Stimulated activated CD8-positive, alpha-beta memory T cell treated with anti-CD3 and anti-CD28 coated beads, Interleukin-7, amount 100 ng/mL, for 1 hour (primary cell): ENCODE data around the gene GNPAT.

Experiments
- DNase-seq, 2 donors: peaks; one replicate each; pipeline ENCODE4 v3.0.0-alpha.2; 2020; ENCODE audit warnings: low read depth in 2 of 2

GNPAT gene

GRCh38 chr1:231242516-231243198, 1.6 kb downstream of the GNPAT start:
- no peak for DNase-seq

DNA sequence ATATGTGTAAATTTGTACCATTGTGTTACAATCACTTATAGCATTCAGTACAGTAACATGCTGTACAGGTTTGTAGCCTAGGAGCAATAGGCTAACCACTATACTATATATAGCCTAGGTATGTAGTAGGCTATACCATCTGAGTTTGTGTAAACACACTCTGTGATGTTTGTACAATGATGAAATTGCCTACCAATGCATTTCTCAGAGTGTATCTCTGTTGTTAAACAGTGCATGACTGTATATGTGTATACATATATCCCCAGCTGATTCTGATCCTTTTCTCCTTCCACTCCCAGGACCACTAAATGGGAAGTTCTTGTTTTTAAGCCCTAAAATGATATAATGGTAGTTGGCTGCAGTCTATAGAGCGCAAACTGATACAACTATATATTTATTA, 7.8 kb downstream of the GNPAT start:
- no peak for DNase-seq

DNA sequence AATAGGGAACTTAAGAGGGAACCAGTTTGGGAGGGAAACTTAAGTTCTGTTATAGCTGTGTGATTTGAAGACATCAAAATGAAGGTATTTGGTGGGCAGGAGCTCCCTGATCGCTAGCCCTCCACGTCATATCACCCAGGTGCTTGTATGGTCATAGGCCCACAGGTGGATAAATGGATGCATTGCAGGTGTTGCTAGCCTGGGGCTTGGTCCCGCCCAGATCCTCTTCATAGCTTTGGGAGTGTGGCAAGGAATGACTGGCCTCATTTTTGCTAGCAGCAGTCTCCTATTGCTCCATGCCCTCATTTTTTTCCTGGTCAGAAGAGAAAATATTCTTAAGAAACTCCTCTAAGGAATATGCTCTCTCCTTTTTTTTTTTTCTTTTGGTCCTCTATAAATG, 11.3 kb downstream of the GNPAT start:
- DNase-seq, result no peak

GRCh38 chr1:231260351-231260750, 19.3 kb downstream of the GNPAT start:
- DNase-seq, result no peak

- no peak for DNase-seq
These were observed 23.6 kb downstream of the GNPAT start for GRCh38 chr1:231264642-231265041.

GRCh38 chr1:231265379-231265778, 24.4 kb downstream of the GNPAT start:
- no peak for DNase-seq

DNA sequence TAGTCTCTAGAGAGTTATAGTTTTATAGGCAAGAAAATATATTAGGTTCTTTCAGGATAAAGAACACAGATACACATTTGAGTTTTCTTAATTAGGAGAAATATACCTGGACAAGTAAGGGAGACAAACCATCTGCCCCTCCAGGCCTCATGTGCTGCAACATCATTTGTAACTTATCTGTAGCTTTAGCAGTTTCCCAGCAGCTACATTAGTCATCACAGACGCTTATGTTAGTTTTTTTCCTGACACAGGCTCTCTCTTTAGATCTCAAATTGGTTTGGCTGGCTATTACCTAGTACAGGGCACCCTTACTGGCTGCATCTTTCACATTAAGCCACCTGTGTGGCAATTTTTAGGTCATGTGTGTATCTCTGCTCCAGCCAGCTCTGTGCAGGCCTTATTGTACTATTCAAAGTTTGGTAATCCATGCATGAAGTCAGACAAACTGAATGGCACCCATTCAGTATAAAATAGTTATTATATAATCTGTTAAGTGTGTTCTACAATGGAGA, 25.9 kb downstream of the GNPAT start:
- DNase-seq, result no peak

- DNase-seq, result no peak
These were observed 31.2 kb downstream of the GNPAT start for GRCh38 chr1:231272173-231272572.

DNA sequence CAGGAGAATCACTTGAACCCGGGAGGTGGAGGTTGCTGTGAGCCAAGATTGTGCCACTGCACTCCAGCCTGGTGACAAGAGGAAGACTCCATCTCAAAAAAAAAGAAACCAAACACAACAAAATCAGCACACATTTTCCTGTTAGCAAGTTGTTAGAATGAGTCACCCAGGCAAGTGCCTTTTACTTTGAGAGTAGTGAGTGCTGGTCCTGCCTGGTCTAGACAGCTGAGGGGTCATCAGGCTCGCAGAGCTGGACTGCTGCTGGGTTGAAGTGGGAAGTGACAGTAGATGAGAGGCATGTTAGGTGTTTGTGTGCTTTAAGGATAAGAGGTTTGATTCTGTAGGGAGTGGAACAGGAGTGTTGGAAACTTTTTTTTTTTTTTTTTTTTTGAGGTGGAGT, 31.9 kb downstream of the GNPAT start:
- DNase-seq, result no peak

DNA sequence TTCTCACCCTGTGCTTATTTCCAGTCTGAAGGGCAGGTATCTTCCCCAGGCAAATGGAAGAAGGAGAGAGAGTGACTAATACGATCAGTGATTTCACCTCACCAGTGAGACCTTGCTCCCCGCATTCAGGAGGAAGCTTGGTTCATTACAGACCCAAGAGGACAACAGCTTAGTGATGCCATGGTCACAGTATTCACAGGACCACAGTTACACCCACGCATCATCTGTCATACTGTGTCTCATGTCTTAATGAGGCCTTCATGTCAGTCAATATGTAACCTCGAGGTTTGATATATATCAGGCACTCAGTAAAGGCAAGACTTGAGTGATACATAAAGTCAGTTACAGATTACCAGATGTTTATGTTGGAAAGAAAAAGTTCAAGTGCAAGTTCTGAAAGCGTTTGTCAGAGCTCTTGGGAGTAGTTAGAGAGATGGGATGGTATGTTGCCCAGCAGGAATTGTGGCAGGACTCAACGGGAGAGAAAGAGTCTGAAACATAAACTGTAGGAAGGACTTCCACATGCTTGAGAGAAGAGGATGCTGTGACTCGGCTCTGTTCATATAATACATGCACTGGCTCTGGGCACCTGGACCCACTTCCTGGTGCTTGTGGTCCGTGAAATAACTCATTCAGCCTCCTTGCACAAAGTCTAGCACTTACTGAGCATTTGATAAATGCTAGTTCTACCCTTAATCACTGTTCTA, 33.3 kb downstream of the GNPAT start:
- DNase-seq, result no peak

GRCh38 chr1:231278100-231278790, 37.2 kb downstream of the GNPAT start:
- DNase-seq, result no peak

GRCh38 chr1:231279081-231279480, 38.1 kb downstream of the GNPAT start:
- no peak for DNase-seq

DNA sequence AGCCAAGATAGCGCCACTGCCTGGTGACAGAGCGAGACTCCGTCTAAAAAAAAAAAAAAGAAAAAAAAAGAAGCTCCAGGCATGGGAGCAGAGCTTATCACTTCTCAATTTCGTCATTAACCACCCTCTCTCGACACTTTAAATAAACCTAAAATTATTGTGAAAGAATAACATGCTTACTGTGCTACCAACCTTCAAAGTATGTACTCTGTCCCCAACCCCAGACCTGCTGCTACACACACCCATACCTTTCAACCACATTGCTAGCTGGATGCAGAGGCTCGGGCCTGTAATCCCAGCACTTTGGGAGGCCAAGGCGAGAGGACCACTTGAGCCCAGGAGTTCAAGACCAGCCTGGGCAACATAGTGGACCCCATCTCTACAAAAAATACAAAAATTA, 38.7 kb downstream of the GNPAT start:
- DNase-seq, result no peak

DNA sequence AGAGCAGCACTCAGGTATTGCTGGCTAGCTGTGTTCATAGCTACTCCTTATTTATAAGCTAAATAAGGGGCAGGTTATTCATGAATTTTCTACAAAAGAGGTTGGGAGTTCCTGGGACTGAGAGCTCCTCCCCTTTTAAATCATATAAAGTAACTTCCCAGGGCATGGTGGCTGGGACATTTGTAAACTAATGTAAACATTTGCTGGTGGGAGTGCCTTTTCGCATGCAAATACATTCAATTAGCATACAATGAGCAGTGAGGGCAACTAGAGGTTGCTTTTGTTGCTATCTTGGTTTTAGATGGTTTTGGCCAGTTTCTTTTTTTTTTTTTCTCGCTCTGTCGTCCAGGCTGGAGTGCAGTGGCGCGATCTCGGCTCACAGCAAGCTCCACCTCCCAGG, 43.4 kb downstream of the GNPAT start:
- DNase-seq, result no peak

- DNase-seq, result no peak
These were observed 45.6 kb downstream of the GNPAT start for GRCh38 chr1:231286603-231287002.

DNA sequence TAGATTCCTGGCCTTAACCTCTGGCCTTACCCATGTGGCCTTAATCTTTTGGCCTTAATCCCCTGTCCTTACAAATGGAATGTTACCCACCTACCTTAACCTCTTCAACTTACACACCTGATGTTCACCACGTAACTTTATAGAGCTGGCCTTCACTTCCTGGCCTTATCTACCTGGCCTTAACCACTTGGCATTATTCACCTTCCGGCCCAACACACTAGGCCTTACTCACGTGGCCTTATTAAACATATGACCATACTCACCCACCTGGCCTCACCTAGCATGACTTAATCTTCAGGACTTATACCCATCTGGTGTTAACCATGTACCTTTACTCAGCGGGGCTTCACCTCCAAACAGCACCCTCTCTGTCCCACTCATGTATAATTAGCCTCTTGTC, 54.9 kb downstream of the GNPAT start:
- no peak for DNase-seq

- DNase-seq, result no peak
These were observed 61.0 kb downstream of the GNPAT start for GRCh38 chr1:231301990-231302389.

DNA sequence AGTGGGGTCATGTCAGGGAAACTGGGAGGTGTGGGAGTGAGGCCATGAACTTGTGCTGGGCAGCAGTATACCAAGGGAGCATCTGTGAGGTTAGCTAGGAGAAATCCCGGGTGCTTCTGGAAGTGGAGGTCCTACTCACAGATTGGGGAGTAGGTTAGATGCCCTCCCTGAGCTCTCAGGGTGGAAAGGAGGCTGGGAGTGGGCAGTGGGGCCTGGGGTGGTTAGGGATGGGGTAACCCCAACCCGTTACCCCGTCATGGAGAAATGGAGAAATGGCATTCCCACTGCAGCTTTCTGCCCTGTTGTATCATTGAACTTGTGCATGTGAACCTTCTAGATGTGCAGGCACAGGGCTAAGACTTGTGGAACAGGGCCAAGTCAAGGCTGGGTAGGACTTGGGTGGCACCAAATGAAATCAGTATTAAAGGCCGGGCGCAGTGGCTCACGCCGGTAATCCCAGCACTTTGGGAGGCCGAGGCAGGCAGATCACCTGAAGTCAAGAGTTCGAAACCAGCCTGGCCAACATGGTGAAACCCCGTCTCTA, 69.5 kb downstream of the GNPAT start:
- DNase-seq, result no peak

GRCh38 chr1:231311720-231312431, 70.9 kb downstream of the GNPAT start:
- no peak for DNase-seq

DNA sequence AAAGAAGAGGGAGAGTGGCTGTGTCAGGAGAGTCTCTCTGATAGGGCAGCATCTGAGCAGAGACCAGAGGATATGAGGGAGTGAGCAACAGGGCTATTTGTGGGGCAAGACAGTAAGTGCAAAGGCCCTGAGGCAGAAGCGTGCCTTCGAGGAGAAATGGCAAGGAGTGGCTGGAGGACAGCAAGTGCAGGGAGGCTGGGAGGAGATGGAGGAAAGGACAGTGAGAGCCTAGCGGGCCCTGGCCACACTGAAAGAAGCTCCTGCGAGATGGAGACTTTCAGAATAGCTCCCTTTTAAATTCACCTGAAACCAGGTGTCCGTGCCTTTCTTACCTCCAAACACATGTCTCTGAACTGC, 71.4 kb downstream of the GNPAT start:
- no peak for DNase-seq

- no peak for DNase-seq
These were observed 72.6 kb downstream of the GNPAT start for GRCh38 chr1:231313661-231314060.

GRCh38 chr1:231315887-231316286, 74.9 kb downstream of the GNPAT start:
- no peak for DNase-seq
